NCI-H2171 treated with DMSO at 0.1 percent for 48 hours (cell line): ENCODE data around the gene MANSC1.
A peak's percentile ranks its signal among the peaks of the same experiment; 100 is the strongest.

Experiments used
- DNase-seq: peaks from one replicate; lab custom pipeline; 2025; lab: John Stamatoyannopoulos, UW

Gene MANSC1

DNA sequence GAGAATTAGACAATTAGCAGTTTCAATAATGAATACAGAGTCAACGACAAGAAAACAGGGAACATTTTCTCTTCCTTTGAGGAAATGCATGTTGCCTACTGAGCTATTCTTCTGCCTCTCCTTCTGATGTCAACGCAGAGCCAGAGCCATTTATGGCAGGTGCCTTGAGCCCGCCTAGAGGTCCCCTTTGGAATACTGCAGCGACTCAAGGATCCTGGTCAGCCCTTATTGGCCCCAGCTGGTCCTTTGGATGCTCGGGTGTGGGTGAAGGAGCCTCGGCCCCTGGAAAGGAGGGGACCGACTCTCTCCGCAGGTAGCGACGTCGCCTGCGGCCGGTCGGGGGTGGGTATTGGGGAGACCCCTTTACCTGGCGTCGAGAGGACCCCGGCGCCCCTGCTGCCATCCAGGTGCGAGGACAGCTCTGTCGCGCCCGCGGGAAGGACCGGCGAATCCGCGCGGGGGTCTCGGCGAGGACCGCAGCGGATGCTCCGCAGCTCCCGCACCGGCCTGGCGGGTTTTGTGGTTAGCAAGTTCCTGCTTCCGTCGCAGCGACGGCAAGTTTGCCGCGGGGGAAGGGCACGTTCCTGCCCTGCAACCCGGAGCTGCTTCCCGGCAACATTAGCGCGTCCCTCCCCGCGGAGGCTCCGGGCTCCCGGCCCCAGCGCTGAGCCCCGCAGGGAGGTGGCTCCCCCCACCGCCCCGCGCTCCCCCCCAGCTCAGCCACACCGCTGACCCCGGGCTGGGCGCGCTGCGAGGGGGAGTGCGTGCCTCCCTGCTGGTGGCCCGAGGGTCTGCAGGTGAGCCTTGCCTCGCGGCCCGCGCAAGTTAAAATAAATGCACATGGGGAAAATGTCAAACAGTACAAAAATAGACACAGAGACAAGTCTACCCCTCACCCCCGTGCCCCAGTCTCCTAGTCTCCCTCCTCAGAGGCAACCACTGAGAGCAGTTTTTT, at the start of gene MANSC1:
MANSC1 (minus strand) TSS at position 532 of the 955 bp plus-strand sequence. CDS start 6,928 bp downstream, outside the sequence.
- DNase-seq: peak; percentile 10

DNA sequence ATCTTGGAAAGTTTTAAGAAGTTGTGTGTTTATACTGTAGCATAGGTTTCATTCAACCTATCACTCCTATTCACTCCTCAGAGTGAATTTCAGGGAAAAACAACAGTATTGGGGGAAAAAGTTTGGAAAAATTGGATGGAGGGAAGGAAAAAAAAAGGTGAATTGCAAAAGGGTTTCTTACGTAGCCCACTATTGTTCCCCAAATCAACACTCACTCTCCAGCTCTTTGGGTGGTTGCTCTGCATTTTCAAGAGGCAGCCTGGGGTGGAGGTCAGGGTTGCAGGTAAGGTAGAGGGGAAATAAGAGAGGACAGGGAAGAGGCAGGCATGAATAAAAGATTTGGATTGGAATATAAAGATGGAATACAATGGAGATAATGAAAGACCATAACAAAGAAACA, 49.1 kb upstream of the MANSC1 start:
- DNase-seq: no peak

DNA sequence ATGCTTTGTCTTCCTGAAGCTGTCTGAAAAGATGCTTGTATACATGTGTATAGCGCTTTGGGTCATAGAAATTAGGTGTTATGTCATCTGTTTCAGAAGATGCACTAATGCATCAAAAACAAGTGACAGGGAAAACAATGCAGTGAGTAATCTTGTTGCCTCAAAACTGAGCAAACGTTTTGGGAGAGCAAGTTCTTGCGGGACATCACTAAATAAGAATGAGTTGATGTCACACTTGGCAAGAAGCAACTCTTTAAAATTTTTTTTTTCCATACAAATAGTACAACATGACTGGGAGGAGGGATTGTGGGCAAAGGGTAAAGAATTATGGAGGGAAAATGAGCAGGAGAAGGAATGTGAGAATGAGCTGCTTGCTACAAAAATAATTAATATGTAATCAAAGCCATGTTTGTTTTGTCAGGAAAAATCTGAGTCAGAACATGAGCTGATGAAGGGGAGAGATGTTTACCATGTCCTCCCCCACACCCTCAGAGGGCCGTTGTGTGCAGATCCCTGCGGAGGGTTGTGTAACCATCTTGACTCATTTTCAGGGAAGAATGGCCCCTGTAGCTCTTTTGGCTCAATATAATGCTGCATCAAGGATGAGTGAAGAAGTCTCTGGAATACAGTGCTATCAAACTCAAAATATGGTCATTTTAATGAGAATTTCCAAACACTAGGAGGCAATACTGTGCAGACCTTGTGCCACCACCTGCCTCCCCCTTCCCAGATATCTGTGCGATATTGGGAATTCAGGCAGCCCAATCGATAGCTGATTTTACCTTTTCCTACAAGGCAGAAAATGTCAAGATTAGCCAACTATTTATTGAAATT, 48.2 kb upstream of the MANSC1 start:
- DNase-seq: no peak

DNA sequence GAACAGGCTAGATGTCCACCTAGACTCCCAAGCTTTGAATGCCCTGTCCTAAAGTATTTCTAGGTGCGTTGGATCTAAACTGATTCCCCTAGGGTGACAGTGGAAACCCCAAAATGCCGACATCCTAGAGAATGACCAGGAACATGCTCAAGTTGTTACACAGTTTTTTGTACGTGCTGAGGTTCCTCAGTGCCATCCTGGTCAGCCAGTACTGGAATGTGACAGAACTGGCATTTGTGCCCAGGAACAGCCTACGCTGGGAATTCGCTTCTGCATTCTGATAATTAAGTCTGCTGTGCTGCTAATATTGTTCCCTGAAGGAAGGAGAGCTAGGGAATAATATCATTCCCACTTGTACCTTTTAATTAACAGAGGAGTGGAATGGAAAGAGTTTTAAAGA, 47.1 kb upstream of the MANSC1 start:
- DNase-seq: no peak

DNA sequence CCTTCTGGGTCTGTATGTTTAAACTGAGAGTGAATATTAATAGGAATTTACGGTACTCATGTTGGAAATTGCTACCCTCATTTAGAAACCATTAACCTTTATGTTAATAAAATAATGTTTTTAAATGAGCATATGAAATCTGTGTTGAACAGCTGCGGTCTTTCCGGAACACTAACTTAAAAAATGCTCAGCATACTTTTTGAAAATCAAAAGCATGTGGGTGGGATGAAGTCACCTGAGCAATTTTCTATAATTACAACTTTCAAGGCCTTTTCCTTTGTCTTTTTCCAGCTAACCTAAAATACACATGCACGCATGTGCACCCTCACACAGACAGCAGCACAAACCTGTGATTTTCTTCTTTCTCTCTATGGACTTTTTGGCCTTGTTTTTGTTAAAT, 46.7 kb upstream of the MANSC1 start:
- DNase-seq: no peak

DNA sequence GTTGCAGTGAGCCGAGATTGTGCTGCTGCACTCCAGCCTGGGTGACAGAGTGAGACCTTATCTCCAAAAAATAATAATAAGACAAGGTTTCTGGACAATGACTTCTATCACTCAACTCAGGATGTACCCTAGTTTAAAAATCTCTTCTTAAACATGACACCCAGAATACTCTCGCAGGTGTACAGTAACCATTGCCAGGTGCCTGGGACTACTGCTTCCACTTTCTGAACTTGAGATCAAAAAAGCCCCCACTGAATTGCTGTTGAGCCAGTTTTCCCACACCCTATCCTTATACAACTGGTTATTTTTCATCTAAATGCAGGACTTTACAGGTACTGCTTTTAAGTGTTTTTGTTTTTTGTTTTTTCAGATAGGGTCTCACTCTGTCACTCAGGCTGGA, 43.1 kb upstream of the MANSC1 start:
- no peak for DNase-seq

DNA sequence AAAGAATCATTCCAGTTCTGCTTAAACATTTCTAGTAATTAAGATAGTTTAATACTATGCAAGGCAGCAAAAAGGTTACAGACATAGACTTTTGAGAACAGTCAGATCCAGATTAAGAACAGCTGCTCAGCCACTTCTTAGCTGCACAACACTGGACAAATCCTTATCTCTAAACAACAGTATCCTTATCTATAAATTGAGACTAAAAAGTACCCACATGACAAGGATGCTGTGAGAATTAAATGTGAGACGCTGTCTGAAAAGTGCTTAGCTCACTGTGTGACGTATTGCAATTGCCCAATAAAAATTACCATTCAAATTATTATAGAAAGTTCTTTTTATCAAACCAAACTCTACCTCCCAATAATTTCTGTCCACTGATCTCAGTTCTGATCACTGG, 42.4 kb upstream of the MANSC1 start:
- no peak for DNase-seq

DNA sequence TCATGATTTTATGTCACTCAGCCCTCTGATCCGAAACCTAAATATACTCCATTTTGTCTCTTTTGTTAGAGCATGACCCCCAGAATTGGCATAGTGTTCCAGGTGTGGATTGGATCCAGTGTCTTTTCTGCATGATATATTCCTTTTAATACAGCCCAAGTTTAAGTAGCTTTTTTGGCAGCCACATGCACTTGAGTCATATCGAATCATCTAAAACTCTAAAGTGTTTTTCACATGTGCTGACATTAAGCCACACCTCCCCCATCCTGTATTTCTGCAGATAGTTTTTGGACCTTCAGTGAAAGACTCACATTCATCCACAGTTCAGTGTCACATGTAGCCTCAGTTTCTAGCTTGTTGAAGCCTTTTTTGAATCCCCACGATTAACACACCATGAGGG, 37.5 kb upstream of the MANSC1 start:
- no peak for DNase-seq

DNA sequence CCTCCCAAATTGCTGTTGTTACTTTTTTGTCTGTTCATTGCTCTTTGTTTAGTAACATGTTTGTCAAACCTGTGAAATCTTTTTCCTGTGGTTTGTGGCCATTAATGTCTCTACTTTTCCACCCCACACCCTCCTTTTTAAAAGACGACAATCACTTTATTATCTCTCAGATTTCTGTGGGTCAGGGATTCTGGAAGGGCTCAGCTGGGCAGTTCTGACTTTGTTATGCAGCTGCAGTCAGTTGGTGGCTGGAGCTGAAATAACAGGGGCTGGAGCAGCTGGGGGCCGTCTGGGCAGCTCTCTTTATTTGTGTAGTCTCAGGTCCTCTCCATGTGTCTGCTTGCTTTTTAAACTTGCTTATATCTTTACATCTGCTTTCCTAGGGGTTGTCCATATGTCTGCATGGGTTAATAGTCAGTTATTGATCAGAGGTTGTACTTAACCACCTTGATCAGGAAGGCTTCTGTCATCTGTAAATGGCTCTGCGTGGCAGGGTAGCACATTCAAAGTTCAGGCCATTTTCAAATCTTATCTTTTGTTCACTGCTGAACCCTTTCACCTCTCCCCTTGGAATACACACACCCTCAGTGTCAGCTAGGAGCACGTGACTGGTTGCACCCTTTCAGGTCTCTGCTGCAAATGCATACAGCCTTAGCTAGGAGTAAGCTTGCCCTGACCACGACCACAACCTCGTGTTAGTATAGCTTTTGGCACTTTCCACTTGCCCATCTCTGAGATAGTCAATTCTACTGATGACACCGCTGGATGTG, 34.7 kb upstream of the MANSC1 start:
- no peak for DNase-seq

DNA sequence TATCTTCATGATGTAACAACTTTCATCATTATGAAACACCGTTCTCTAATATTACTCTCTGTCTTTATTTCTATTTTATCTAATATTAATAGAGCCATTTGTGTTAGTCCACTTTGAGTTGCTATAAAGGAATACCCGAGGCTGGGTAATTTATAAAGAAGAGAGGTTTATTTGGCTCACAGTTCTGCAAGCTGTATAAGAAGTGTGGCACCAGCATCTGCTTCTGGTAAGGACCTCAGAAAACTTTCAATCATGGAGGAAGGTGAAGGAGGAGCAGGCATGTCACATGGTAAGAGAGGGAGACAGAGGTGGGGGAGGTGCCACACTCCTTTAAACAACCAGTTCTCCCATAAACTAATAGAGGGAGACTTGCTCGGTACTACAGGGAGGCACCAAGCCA, 31.9 kb upstream of the MANSC1 start:
- no peak for DNase-seq

DNA sequence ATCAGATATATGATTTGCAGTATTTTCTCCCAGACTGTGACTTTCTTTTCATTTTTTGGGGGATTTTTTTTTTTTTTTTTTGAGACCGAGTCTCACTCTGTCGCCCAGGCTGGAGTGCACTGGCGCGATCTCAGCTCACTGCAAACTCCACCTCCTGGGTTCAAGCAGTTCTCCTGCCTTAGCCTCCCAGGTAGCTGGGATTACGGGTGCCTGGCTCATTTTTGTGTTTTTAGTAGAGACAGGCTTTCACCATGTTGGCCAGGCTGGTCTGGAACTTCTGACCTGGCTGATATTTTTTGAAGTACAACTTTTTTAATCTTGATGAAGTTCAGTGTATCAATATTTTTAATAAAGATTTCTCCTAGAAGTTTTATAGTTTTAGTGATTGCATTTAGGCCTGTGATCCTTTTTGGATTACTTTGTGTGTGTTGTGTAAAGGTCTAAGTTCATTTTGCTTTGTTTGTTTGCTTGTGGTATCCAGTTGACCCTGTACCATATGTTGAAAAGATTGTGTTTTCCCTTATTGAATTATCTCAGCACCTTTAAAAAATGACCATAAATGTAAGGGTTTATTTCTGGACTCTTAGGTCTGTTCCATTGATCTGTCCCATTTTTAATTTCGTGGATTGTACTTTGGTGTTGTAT, 31.0 kb upstream of the MANSC1 start:
- DNase-seq: no peak

DNA sequence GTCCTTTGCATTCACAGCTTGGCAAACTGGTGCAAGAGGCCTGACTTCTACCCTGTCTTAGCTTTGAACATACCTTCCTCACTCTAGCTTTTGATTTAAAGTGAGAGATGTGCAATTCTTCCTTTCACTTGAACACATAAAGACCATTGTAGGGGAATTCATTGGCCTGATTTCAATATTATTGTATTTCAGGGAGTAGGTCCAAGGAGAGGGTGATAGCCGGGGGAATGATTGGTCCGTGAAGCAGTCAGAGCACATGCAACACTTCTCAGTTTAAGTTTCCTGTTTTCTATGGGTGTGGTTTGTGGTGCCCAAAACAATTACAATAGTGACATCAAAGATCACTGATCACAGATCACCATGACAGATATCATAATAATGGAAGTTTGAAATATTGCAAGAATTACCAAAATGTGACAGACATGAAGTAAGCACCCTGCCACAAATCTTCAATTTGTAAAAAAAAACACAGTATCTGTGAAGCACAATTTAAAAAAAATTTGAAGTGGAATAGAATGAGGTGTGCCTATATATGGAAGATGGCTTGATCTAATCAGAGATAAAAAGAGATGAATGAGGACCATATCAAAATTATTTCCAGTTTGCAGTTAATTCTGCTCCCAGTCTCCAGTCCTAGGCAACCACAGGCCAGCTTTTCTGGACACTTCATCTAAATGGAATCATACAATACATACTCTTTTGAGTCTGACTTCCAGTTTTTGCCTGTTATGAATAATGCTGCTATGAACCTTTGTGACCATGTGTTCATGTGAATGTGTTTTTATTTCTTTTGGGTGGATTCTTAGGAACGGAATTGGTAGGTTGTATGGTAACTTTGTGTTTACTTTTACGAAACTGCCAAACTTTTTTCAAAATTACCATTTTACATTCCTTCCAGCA, 30.0 kb upstream of the MANSC1 start:
- DNase-seq: no peak

DNA sequence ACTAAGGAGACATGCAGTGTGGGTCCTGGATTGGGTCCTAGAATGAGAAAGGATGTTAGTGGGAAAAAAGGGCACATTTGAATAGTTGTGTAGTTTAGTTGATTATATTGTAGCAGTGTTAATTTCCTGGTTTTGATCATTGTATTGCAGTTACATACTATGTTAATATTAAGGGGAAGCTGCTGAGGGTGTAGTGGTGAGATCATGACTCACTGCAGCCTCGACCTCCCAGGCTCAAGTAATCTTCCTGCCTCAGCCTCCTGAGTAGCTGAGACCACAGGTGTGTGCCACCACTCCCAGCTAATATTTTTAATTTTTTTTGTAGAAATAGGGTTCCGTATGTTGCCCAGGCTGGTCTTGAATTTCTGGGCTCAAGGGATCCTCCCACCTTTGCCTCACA, 28.6 kb upstream of the MANSC1 start:
- DNase-seq: no peak

DNA sequence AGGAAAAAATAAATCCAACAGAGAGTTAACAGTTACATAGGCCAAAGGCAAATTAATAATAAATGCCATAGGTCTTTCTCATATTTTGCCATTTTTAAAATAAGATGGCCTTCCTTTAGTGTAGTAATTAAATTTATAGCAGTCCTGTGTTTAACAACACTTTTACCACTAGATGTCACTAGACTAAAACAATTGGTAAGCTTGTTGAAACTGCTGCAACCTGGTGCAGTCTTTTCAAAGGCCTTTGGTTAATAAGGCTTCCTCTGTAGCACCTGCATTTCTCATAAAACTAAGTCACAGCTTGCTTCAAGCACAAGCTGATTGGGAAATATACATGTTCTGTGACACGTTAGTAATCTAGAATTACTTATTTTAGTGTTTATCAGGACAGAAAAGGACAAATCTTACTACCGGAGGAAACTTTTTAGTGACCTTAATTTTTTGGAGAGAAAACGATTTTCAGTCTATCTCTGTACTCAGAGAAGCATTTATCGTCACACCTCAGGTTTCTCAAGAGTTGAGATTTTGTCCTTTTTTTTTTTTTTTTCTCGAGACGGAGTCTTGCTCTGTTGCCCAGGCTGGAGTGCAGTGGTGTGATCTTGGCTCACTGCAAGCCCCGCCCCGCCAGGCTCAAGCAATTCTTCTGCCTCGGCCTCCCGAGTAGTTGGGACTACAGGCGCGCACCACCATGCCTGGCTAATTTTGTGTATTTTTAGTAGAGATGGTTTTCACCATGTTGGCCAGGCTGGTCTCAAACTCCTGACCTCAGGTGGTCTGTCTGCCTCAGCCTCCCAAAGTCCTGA, 26.8 kb upstream of the MANSC1 start:
- DNase-seq: peak; percentile 62

DNA sequence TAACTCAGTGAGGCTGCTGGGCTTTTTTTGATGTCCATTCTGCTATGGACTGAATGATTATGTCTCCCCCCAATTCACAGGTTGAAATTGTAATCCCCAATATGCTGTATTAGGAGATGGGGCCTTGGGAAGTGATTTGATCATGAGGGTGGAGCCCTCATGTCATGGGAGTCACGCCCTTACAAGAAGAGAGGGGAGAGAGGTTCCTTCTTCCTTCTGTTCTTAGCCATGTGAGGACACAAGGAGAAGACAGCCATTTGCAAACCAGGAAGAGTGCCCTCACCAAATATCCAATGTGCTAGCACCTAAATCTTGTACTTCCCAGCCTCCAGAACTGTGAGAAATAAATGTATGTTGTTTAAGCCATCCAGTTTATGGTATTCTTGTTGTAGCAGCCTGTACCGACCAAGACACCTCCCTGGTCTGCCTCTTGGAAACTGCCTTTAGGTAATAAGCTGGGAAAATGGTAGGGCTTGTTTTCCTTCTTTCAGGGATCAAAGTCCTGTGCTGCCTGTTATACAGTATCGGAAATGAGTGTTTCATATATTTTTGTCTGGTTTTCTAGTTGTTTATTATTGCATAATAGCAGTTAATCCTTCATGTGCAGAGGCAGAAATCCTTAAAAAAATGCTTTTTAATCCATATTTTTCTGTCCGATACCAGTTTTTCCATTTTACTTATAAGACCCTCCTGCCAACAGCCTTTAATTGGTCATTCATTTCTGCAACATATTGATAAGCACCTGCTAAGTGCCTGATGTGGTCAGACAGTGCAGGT, 23.1 kb upstream of the MANSC1 start:
- DNase-seq: no peak

DNA sequence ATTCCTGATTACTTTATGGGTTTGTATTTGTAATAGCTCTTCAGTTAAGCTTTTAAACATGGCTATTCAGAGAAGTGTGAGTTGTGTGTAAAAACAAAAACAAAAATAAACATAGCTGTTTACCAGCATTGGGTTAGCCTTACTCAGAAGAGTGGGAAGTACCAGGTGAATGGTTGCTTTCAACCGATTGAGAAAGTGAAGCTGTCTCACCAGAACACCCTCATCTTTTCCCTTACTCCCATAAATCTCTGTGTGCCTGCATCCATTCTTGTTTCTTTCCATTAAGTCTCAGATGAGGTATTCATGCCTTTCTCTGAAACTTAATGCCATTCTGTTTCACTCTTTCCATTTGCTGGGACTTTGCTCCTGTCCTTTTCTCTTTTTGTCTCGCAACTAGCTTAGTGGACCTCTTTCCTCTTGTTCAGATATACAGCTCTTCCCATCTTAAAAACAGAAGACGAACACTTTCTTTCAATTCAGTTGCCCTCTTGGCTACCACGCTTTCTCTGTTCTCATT, 17.5 kb upstream of the MANSC1 start:
- no peak for DNase-seq

DNA sequence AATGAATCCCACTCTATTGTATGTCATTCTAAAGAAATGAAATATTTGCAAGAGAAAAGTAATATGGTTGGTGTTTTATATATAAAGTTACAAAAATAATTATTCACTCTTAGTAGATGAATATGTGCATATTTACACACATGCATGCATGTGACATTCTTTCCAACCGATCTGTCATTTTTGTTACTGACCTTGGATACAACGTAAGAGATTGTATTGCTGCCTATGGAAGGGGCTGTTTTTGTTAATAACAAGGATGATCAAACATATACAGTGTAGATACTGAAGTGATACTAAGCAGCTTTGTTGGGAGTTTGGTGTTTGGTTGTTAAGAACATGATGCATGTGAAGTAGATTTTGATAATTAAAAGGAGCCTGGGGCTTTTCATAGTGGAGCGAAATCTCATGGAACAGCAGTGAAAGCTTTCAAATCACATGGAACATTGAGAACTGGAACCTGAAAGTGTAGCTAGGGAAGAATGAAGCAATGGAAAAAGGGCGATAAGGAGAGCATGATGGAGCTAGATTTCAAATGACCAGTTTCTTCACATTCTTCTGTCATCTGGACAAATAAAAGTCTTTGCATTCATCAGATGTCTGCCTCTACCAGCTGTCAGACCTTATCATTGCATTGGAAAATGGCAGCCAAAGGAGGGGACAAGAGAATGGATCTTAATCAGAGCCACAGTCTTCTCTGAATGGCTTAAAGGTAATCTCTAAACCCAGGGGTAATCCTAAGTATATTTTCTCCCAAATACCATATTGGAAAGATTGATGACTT, 16.8 kb upstream of the MANSC1 start:
- DNase-seq: no peak

DNA sequence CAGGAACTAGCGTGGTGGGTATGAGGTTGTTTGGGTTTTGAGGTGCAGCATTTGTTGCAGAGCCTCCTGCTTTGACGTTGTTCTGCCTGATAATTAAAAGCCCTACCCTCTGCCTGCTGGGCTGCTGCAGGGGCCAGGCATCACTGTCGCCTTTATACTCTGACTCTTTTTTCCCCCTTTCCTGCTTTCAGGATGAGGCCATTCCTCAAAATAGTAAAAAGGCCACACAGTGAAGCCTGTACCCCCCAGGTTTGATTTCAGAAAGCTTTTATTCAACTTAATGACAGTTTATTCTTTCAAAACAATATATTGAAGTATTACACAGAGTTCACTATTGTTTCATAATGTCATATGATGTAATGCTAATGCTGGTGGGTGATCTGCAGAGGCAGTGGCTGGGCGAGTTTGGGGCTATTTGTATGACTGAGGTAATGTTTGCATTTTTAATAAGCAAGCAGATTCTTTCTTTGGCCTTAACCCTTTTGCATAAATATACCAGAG, 15.9 kb upstream of the MANSC1 start:
- no peak for DNase-seq
